AG04450 (cell line): ENCODE results near the gene CFAP46. TPM values are rescaled to one million over a fixed set of nuclear protein-coding genes. Genes with fewer than 3 reads are reported as not detected.
"Not testable (repeated sequence)": the region's sequence is repeated elsewhere in the genome, so short reads cannot be mapped to it uniquely, and the experiment has no call there.

Experiments used
- CTCF ChIA-PET: fragments of 300-600, 350-600 bp; formaldehyde crosslinking; extraction: SDS; loops from one replicate; lab custom pipeline; 2022; ENCODE audit warnings: antibody characterized with exemption, inconsistent platforms; lab: Charles Lee
- POLR2A ChIA-PET: fragments of 350-600 bp; formaldehyde crosslinking; extraction: SDS; loops from one replicate; lab custom pipeline; 2021; ENCODE audit warnings: antibody characterized with exemption, inconsistent platforms; lab: Yijun Ruan, JAX
- DNase-seq: peaks from one replicate; pipeline ENCODE4 v3.0.0-alpha.2; 2011; ENCODE audit warnings: low read depth, low spot score
- H3K27ac ChIP-seq: one replicate; pipeline ENCODE4 v1.5.1; 2012; ENCODE audit warnings: low read depth, low read length, control low read depth
- H3K27me3 ChIP-seq: one replicate; pipeline ENCODE4 v1.6.0; 2012; ENCODE audit warnings: low read length; ENCODE audit not compliant: control insufficient read depth, insufficient read depth
- H3K4me3 ChIP-seq: 2 replicates; pipeline ENCODE4 v1.5.1; 2011; ENCODE audit warnings: mild to moderate bottlenecking, low read depth, low read length, control low read depth
- H3K9me3 ChIP-seq: 2 replicates; pipeline ENCODE4 v1.5.1; 2012; ENCODE audit warnings: low read length; ENCODE audit not compliant: control insufficient read depth, insufficient read depth
- CTCF ChIP-seq: IDR thresholded peaks from 2 replicates; pipeline ENCODE4 v1.5.1; 2011; ENCODE audit warnings: low read depth, low read length, control low read depth, inconsistent platforms
- polyA plus RNA-seq: library from polyadenylated mRNA; depleted of rRNA; stranded (reverse); fragments of >200 nt; gene quantifications from 2 replicates; pipeline ENCODE4 v1.2.3, GENCODE V29; 2011

The CFAP46 gene
- polyA plus RNA-seq, 1 experiment: 2.7 TPM

- no peak for DNase-seq
- H3K27ac ChIP-seq: no peak overlapping the region
- peaks cover 42% of the 10 kb centered on the region for H3K27me3 ChIP-seq
- no peak for TF ChIP-seq CTCF
- ChIA-PET CTCF (no interaction called here), POLR2A (no interaction called here)
- peaks cover 3% of the 10 kb centered on the region; the same call in 1 of the 2 replicates for H3K9me3 ChIP-seq
- no peak overlapping the region for H3K4me3 ChIP-seq
These were observed 29.2 kb upstream of the CFAP46 start for GRCh38 chr10:132971448-132972148.

- H3K9me3 ChIP-seq: peaks cover 3% of the 10 kb centered on the region; the same call in 1 of the 2 replicates
- TF ChIP-seq CTCF: no peak
- peaks cover 42% of the 10 kb centered on the region for H3K27me3 ChIP-seq
- H3K27ac ChIP-seq: no peak overlapping the region
- CTCF ChIA-PET: no interaction called here
- POLR2A ChIA-PET: no interaction called here
- no peak overlapping the region for H3K4me3 ChIP-seq
- no peak for DNase-seq
These were observed 28.5 kb upstream of the CFAP46 start for GRCh38 chr10:132970641-132971438.

- TF ChIP-seq CTCF: no peak
- Histone ChIP-seq H3K9me3 (peaks cover 6% of the 10 kb centered on the region; the same call in 1 of the 2 replicates), H3K4me3 (no peak overlapping the region), H3K27ac (no peak overlapping the region), H3K27me3 (peaks cover 30% of the 10 kb centered on the region)
- POLR2A ChIA-PET: interaction anchor here (1.2 kb wide), 1 partner anchor 25 kb away, joined by 3 read pairs; the partner anchor contains the start of gene CFAP46
- DNase-seq: no peak
- CTCF ChIA-PET: no interaction called here
These were observed 25.2 kb upstream of the CFAP46 start for GRCh38 chr10:132967540-132967939.

GRCh38 chr10:132965411-132966057, 23.2 kb upstream of the CFAP46 start:
- Histone ChIP-seq H3K4me3 (no peak overlapping the region), H3K27me3 (peaks cover 10% of the 10 kb centered on the region), H3K27ac (no peak overlapping the region), H3K9me3 (peaks cover 3% of the 10 kb centered on the region; the same call in 1 of the 2 replicates)
- DNase-seq: no peak
- TF ChIP-seq CTCF: no peak
- CTCF ChIA-PET: no interaction called here
- POLR2A ChIA-PET: no interaction called here

GRCh38 chr10:132964707-132965410, 22.5 kb upstream of the CFAP46 start:
- POLR2A ChIA-PET, CTCF ChIA-PET, DNase-seq, H3K9me3 ChIP-seq, H3K27ac ChIP-seq, H3K4me3 ChIP-seq, H3K27me3 ChIP-seq: not testable (repeated sequence)
